DOHH2 (cell line): Measurements from ENCODE around the gene DSCAM.

ENCODE experiments used
- EZH2phosphoT487 ChIP-seq: fragments of 200-600 bp; sonication (generic); IDR thresholded peaks from 2 replicates; pipeline ENCODE4 v1.6.1; 2017; ENCODE audit warnings: borderline replicate concordance, mild to moderate bottlenecking, antibody characterized with exemption, low read length, moderate library complexity, mixed read lengths
- TF ChIP-seq, protein P1 (sequence below): fragments of 200-600 bp; sonication (generic); IDR thresholded peaks from one replicate; pipeline ENCODE4 v1.5.1; 2014; ENCODE audit warnings: antibody characterized with exemption, mild to moderate bottlenecking, low read depth, low read length; ENCODE audit not compliant: poor library complexity, severe bottlenecking

DNA sequence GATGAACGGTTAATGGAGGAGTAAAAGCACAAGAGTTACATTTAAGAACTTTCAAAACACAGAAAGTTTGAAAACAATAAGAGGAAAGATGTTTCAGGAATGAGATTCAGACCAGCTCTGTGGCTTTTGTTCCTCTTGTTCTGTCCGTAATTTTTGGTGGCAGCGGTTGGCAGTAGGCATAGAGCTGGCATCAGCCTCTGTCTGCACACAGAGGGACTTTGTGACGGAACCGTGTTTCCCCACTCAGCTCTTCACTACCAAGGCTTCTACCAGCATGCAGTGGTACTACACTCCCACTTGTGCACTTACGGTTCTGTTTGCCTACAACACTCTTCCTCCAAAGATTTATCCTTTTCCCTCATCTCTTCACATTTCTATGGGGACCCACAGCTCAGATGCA, 212.8 kb downstream of the DSCAM start:
- TF ChIP-seq, protein P1, sequence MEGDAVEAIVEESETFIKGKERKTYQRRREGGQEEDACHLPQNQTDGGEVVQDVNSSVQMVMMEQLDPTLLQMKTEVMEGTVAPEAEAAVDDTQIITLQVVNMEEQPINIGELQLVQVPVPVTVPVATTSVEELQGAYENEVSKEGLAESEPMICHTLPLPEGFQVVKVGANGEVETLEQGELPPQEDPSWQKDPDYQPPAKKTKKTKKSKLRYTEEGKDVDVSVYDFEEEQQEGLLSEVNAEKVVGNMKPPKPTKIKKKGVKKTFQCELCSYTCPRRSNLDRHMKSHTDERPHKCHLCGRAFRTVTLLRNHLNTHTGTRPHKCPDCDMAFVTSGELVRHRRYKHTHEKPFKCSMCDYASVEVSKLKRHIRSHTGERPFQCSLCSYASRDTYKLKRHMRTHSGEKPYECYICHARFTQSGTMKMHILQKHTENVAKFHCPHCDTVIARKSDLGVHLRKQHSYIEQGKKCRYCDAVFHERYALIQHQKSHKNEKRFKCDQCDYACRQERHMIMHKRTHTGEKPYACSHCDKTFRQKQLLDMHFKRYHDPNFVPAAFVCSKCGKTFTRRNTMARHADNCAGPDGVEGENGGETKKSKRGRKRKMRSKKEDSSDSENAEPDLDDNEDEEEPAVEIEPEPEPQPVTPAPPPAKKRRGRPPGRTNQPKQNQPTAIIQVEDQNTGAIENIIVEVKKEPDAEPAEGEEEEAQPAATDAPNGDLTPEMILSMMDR = no peak
- no peak for TF ChIP-seq EZH2phosphoT487
